GM12878 (cell line): ENCODE results near the gene NEURL4.

Experiments
- ASH2L ChIP-seq: fragments of 300-600, 200-600 bp; sonication (generic); IDR thresholded peaks from 2 replicates; pipeline ENCODE4 v1.6.1; 2017; ENCODE audit warnings: low read depth, mild to moderate bottlenecking, borderline replicate concordance
- CEBPB ChIP-seq, 2 experiments: fragments of 150-350 bp in 1 of 2; IDR thresholded peaks; 2 replicates each; pipeline ENCODE4 v1.6.1; 2012 to 2014; ENCODE audit warnings: low read depth in 2 of 2, low read length in 2 of 2, borderline replicate concordance in 1 of 2, inconsistent platforms in 1 of 2
- CTCF ChIP-seq, 3 experiments: IDR thresholded peaks in 2 of 3; conservative IDR thresholded peaks in 1 of 3; 2 replicates each; pipeline ENCODE4 v1.5.1; 2011; ENCODE audit warnings: low read depth in 3 of 3, low read length in 3 of 3, mild to moderate bottlenecking in 3 of 3, control low read depth in 2 of 3, moderate library complexity in 2 of 3, inconsistent platforms in 1 of 3, mixed read lengths in 1 of 3; ENCODE audit not compliant: control insufficient read depth in 2 of 3, insufficient read depth in 1 of 3; ENCODE audit errors: extremely low read depth in 1 of 3
- MAX ChIP-seq: IDR thresholded peaks from 2 replicates; pipeline ENCODE4 v1.6.1; 2012; ENCODE audit warnings: low read depth, low read length, improper control_type of control experiment
- MXI1 ChIP-seq: fragments of 150-350 bp; IDR thresholded peaks from 2 replicates; pipeline ENCODE4 v1.6.1; 2011; ENCODE audit warnings: low read depth, mild to moderate bottlenecking, inconsistent platforms, low read length, improper control_type of control experiment
- POLR2A ChIP-seq: IDR thresholded peaks from 2 replicates; pipeline ENCODE4 v1.6.1; 2011; ENCODE audit warnings: low read depth, mild to moderate bottlenecking, low read length
- TBL1XR1 ChIP-seq: IDR thresholded peaks from 2 replicates; pipeline ENCODE4 v1.6.1; 2012; ENCODE audit warnings: low read depth, low read length, improper control_type of control experiment

GRCh38 chr17:7322520-7323194 is 6.5 kb downstream of the NEURL4 start:
- no peak for TF ChIP-seq TBL1XR1
- no peak for TF ChIP-seq CEBPB (IDR thresholded peaks at IDR 0.05; ENCODE audit: borderline replicate concordance in 1 of 2, low read depth in 2 of 2, low read length in 2 of 2)
- TF ChIP-seq CTCF (IDR thresholded peaks at IDR 0.05 in 2 of 3, conservative IDR thresholded peaks at IDR 0.05 in 1 of 3; ENCODE audit: control insufficient read depth in 2 of 3, extremely low read depth in 1 of 3, insufficient read depth in 1 of 3, low read depth in 3 of 3, low read length in 3 of 3) = no peak
- TF ChIP-seq MAX = no peak
- no peak for TF ChIP-seq ASH2L
- TF ChIP-seq POLR2A = no peak
- no peak for TF ChIP-seq MXI1
